Natural killer cell (primary cell): ENCODE results near the gene TRAFD1. TPM values are rescaled to one million over a fixed set of nuclear protein-coding genes. Genes with fewer than 3 reads are reported as not detected.

Experiments
- ATAC-seq, 3 donors: fragments of 150-1000 bp in 2 of 3; fragments of 200-7000 bp in 1 of 3; cut with Tn5 transposase; 1 replicate in 1 of 3; 2 replicates in 2 of 3; pipeline ENCODE4 v1.10.0; 2021; ENCODE audit warnings: mild to moderate bottlenecking in 2 of 3, moderate library complexity in 2 of 3
- DNase-seq, 2 donors: peaks; one replicate each; pipeline versions ENCODE4 v3.0.0 to v3.0.0-alpha.2; 2013 to 2021; ENCODE audit warnings: mixed read lengths in 1 of 2
- H3K27ac ChIP-seq: one replicate; pipeline ENCODE4 v1.5.1; 2013; ENCODE audit warnings: mild to moderate bottlenecking, low read length
- H3K27me3 ChIP-seq: one replicate; pipeline ENCODE4 v1.6.1; 2013; ENCODE audit warnings: low read length; ENCODE audit not compliant: control insufficient read depth, insufficient read depth
- H3K36me3 ChIP-seq: one replicate; pipeline ENCODE4 v1.6.1; 2013; ENCODE audit warnings: low read length; ENCODE audit not compliant: control insufficient read depth, insufficient read depth
- H3K4me1 ChIP-seq: one replicate; pipeline ENCODE4 v1.6.1; 2013; ENCODE audit warnings: low read length; ENCODE audit not compliant: control insufficient read depth, insufficient read depth
- H3K4me3 ChIP-seq: one replicate; pipeline ENCODE4 v1.5.1; 2013; ENCODE audit warnings: low read length
- H3K9me3 ChIP-seq: one replicate; pipeline ENCODE4 v1.6.1; 2013; ENCODE audit warnings: low read length; ENCODE audit not compliant: control insufficient read depth, insufficient read depth
- H3K27ac Mint-ChIP-seq, 2 donors: one replicate each; pipeline ENCODE4 v1.8.0; 2022; ENCODE audit warnings: mild to moderate bottlenecking in 2 of 2, mixed read lengths in 2 of 2, moderate library complexity in 1 of 2
- H3K27me3 Mint-ChIP-seq, 2 donors: one replicate each; pipeline ENCODE4 v1.8.0; 2022; ENCODE audit warnings: low read depth in 2 of 2, mixed read lengths in 2 of 2
- H3K36me3 Mint-ChIP-seq: one replicate; pipeline ENCODE4 v1.8.0; 2022; ENCODE audit warnings: mixed read lengths
- H3K4me1 Mint-ChIP-seq, 2 donors: one replicate each; pipeline ENCODE4 v1.8.0; 2022; ENCODE audit warnings: mixed read lengths in 2 of 2
- H3K4me3 Mint-ChIP-seq: one replicate; pipeline ENCODE4 v1.8.0; 2022; ENCODE audit warnings: mild to moderate bottlenecking, moderate library complexity, mixed read lengths
- H3K9me3 Mint-ChIP-seq, 2 donors: one replicate each; pipeline ENCODE4 v1.8.0; 2022; ENCODE audit warnings: mixed read lengths in 2 of 2
- WGBS: methylation state at CpG from one replicate; pipeline ENCODE4 v1.1.7; 2013; ENCODE audit warnings: missing lambda C conversion rate; ENCODE audit not compliant: insufficient coverage; 5-methylcytosine and 5-hydroxymethylcytosine counted together
- intact Hi-C: fragments of 100-400 bp; cut with micrococcal nuclease; formaldehyde crosslinking; loops from one replicate; pipeline ENCODE4 v1.14.2; 2022
- total RNA-seq, 4 donors: library from RNA; stranded (reverse); fragments of 120-200 nt in 1 of 4; gene quantifications; one replicate each; pipeline versions ENCODE4 v1.2.3 to v1.2.4, GENCODE V29; 2013 to 2022
- TF ChIP-seq, protein P1 (sequence below): fragments of 200-600 bp; IDR thresholded peaks from one replicate; pipeline ENCODE4 v1.8.0; 2022; ENCODE audit warnings: antibody characterized with exemption

TRAFD1 gene
- total RNA-seq, 3 donors from 2014 or later (not counting 1 experiment from before 2014, with no cell fraction given): 35.8 to 45.3 (median 45.2) TPM

DNA sequence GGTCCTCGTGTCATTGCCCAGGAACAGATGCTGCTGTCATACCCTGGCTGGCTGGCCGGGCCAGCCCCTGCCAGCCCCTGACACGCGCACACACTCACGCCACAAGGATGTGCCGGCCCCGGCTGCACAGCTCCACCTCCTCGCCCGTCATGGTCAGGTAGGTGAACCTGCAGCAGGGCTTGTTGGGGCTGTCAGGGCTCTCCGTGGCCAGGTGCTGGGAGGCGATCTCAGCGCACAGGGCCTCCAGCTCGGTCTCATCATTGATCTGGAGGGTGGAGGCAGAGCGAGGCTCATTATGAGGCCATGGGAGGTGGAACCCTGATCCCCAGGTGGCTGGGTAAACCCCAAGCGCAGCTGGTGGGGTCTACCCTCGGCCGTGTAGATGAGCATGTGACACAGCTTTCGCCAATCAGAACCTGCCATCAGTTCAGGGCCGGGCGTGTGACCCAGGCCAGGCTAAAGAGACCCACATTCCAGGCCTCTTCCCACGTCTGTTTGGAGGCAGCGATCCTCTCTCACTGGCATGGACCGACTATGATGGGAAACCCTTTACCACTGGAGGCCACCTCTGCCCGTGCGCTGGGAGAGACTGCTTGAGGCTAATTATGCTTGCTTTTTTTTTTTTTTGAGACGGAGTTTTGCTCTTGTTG is 38.8 kb downstream of the TRAFD1 start:
- intact Hi-C loops: no loop called here
- TF ChIP-seq, protein P1, sequence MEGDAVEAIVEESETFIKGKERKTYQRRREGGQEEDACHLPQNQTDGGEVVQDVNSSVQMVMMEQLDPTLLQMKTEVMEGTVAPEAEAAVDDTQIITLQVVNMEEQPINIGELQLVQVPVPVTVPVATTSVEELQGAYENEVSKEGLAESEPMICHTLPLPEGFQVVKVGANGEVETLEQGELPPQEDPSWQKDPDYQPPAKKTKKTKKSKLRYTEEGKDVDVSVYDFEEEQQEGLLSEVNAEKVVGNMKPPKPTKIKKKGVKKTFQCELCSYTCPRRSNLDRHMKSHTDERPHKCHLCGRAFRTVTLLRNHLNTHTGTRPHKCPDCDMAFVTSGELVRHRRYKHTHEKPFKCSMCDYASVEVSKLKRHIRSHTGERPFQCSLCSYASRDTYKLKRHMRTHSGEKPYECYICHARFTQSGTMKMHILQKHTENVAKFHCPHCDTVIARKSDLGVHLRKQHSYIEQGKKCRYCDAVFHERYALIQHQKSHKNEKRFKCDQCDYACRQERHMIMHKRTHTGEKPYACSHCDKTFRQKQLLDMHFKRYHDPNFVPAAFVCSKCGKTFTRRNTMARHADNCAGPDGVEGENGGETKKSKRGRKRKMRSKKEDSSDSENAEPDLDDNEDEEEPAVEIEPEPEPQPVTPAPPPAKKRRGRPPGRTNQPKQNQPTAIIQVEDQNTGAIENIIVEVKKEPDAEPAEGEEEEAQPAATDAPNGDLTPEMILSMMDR: no peak
- Histone ChIP-seq H3K4me1 (peaks cover 6% of the 10 kb centered on the region), H3K27me3 (no peaks in the 10 kb centered on the region), H3K4me3 (no peak overlapping the region), H3K27ac (no peak overlapping the region), H3K36me3 (peaks cover 37% of the 10 kb centered on the region), H3K9me3 (peaks cover 7% of the 10 kb centered on the region)
- Mint-ChIP-seq H3K9me3 (no peaks in the 10 kb centered on the region), H3K27ac (no peak overlapping the region), H3K36me3 (no peaks in the 10 kb centered on the region), H3K4me3 (no peak overlapping the region), H3K4me1 (no peaks in the 10 kb centered on the region), H3K27me3 (no peaks in the 10 kb centered on the region)
- no peak for DNase-seq
- ATAC-seq: no peak
- WGBS: 95% methylated on average over 26 of the region's 26 CpGs

DNA sequence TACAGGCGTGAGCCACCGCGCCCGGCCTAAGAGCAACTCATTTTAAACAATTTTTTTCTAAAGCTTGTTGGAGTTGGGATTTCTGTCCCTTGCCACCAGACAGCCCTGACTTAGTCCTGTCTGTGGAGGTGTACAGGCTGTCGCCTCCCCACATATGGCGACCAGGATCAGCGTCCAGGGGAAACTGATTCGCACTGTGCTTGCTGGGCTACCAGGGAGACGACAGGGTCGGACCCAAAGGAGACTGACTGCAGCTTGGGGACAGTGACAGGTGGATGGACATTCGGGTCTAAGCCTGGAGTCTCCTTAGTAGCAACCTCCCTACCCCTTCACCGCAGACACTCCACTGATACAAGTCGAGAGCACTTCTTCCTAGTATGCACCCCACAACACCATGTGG is 40.3 kb downstream of the TRAFD1 start:
- Mint-ChIP-seq H3K9me3 (no peaks in the 10 kb centered on the region), H3K4me3 (no peak overlapping the region), H3K36me3 (no peaks in the 10 kb centered on the region), H3K27ac (no peak overlapping the region), H3K27me3 (no peaks in the 10 kb centered on the region), H3K4me1 (peaks cover 6 to 8% of the 10 kb centered on the region in 2 donors)
- H3K36me3 ChIP-seq: peaks cover 27% of the 10 kb centered on the region
- TF ChIP-seq, protein P1: no peak
- WGBS: 98% methylated on average over 13 of the region's 13 CpGs
- no peak overlapping the region for H3K27ac ChIP-seq
- H3K4me1 ChIP-seq: no peaks in the 10 kb centered on the region
- no peak overlapping the region for H3K4me3 ChIP-seq
- no peaks in the 10 kb centered on the region for H3K27me3 ChIP-seq
- intact Hi-C loops: no loop called here
- no peak for DNase-seq
- no peak for ATAC-seq
- no peaks in the 10 kb centered on the region for H3K9me3 ChIP-seq

DNA sequence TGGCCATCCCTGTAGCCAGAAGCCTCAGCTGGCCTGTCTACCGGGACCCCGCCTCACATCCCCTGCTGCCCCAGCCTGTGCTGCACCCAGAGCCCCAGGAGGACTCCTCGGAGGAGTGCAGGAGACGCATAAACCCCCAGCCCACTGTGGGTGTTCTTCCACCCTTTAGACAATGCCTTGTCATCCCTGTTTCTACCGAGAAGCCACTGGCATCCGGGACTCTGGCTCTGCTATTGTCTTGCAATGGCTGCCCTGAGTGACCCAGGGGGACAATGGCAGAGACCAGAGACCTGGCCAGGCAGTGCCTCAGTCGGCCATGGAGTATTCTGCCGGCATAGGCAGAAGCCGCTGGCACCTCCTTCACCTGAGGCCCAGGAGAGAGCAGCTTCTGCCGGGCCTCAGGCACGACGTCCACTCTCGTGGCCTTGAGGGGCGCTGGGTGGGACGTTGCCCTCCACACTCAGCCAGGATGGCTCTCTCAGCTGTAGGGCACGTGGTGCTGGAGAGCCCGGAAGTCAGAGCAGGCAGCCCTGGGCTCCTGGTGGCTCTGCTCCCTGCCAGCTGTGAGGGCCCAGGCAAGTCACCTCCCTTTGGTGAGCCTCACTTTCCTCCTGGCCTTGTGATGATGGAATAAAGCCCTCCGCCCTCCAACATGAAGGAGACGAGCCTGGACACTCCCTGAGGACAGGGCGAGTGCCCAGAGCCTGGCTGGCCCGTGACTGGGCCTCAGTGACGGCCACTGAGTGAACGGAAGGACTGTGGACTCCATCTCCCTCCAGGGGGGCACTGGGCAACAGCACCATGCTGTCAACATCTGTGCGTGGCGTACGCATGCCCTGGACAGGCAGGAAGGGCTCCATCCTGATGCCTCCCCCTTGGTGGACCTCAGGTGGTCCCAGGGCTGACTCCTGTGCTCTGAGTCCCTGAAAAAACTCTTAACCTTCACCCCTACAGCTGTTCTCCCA is 41.0 kb downstream of the TRAFD1 start:
- H3K9me3 ChIP-seq: no peaks in the 10 kb centered on the region
- TF ChIP-seq, protein P1: no peak
- Mint-ChIP-seq H3K9me3 (no peaks in the 10 kb centered on the region), H3K27ac (no peak overlapping the region), H3K36me3 (no peaks in the 10 kb centered on the region), H3K4me1 (peaks cover 6 to 8% of the 10 kb centered on the region in 2 donors), H3K27me3 (no peaks in the 10 kb centered on the region), H3K4me3 (no peak overlapping the region)
- DNase-seq: no peak
- no peak overlapping the region for H3K4me3 ChIP-seq
- intact Hi-C loops: no loop called here
- 98% methylated on average over 26 of the region's 26 CpGs for WGBS
- H3K4me1 ChIP-seq: no peaks in the 10 kb centered on the region
- no peak overlapping the region for H3K27ac ChIP-seq
- peaks cover 26% of the 10 kb centered on the region for H3K36me3 ChIP-seq
- no peaks in the 10 kb centered on the region for H3K27me3 ChIP-seq
- no peak for ATAC-seq
